ENCODE results near the gene ATP6AP2.
A peak's percentile ranks its signal among the peaks of the same experiment; 100 is the strongest.
"Not testable (repeated sequence)": the region's sequence is repeated elsewhere in the genome, so short reads cannot be mapped to it uniquely, and the experiment has no call there.

The ATP6AP2 gene, protein sequence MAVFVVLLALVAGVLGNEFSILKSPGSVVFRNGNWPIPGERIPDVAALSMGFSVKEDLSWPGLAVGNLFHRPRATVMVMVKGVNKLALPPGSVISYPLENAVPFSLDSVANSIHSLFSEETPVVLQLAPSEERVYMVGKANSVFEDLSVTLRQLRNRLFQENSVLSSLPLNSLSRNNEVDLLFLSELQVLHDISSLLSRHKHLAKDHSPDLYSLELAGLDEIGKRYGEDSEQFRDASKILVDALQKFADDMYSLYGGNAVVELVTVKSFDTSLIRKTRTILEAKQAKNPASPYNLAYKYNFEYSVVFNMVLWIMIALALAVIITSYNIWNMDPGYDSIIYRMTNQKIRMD

GRCh38 chrX:40580537-40581335, at the start of gene ATP6AP2:
Gene ATP6AP2 (plus strand): TSS chrX:40580970. CDS start chrX:40581066, 96 bp downstream.
- peak; percentile 65 for DNase-seq (ENCODE audit: low read depth)

DNA sequence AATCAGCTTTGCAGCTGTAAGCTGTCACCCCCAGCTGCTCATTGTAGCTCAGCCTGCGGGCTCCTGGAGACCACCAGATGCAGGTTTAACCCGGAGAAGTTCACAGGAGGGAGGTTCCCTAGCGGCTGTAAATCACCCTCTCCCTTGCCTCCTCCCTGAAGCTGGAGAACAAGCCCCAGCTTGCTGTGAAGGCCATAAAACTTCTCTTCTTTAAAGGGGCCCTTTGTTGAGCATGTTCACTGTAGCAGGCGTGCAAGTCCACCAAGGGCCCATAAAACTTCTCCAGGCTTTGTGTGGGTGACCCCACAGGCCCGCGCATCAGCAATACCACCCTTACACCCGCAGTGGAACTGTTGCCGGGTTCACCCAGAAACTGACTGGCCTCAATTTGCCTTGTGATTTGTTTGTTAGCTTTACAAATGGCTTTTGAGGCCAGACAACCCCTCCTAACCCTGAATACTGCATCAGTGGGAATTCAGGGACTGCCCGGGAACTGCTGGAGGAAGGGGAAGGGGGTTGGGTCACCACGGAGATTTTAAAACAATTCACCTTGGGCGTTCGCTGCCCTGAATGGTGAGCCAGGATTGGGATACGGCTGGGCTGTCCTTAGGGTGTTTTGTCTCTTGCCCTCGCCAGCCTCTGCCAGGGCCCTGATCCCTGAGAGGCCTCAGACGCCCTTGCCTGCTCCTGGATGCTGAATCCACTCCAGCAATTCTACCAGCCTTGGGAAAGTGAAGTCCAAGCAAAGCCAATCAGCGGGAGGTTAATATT, 49.5 kb upstream of the ATP6AP2 start:
- DNase-seq (ENCODE audit: low read depth) = no peak
- no peak overlapping the region for H3K4me3 ChIP-seq (ENCODE audit: low read depth, low read length)

More at GRCh38 chrX:40580537-40581335, at the start of gene ATP6AP2:
- H3K4me3 ChIP-seq (ENCODE audit: low read depth, low read length) = peak within 1 kb of the TSS; percentile 66

DNA sequence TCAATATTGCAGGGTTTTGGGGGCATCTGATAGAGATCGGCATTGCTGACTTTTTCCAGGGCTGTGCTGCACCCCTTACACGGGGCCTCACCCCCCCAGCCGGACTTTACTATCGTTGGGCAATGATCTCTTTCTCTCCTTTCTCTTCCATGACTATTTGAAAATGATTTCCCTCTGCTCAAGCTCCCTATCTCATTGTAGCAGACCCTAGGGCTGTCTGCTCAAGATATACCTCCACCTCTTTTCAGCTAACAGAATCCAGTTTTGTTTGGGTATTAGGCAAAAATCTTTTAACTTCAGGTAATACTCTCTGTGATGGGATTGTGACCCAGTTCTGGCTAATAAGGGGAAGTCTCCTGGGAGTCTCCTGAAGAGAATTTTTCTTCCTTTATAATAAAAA, 43.5 kb upstream of the ATP6AP2 start:
- DNase-seq (ENCODE audit: low read depth) = no peak
- H3K4me3 ChIP-seq (ENCODE audit: low read depth, low read length) = no peak overlapping the region

DNA sequence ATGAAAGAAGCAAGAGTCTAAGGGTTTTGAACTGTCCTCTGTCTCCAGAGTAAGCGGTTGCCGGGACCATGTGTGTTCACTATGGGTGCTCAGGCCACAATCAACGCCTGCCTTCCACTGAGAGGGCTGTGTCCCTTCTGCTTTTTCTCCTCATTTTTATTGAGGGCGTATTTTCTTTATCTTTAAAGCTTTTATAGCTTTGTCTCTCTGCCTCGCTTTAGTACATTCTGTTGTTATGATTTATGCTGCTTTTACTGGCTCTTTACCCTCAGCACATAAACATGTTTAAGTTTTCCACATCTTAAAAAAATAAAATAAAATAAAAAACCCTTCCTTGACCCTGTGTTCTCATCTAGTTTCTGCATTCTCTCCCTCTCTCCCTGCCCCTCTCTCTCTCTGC, 42.4 kb upstream of the ATP6AP2 start:
- DNase-seq (ENCODE audit: low read depth) = no peak
- H3K4me3 ChIP-seq (ENCODE audit: low read depth, low read length) = no peak overlapping the region

DNA sequence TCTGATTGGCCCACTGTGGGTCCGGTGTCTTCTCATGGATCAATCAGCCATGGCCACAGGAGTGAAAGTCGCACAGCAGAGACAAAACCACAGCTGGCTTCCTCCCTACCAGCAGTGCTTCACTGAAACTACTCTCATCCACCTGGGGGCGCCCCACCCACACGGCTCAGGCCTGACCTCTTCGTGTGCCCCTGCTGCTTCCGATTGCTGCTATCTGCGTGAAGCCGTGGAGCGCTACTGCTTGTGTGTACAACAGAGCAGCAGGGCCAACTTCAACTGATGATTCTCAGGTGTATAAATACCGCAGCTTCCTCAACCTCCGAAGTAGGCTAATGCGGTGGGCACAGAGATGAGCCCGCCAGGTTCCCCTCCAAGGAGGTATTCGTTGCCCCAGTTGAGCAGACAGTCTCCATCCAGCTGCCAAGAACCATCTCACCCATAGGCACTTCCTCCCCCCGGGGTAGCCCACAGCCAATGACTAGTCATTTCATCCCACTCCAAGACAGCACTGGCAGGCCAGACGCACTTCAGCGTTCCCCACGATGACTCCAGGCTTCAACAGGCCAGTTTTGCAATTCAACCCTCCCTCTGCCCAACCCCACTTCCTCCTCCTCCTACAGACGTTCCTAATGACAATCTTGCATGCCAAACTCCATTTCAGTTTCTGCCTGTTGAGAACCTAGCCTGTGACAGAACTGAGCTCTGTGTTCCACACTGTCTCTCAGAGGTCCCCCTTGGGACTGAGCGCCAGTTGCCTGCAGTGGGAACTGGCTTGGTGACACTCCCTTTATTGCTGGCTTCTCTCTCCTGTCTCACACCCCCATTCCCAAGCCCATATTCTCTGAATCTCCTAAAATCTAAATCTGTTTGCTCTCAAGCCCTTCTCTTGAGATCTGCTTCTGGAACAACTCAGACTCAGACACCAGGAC, 41.3 kb upstream of the ATP6AP2 start:
- peak; percentile 31 for DNase-seq (ENCODE audit: low read depth)
- H3K4me3 ChIP-seq (ENCODE audit: low read depth, low read length) = no peak overlapping the region

GRCh38 chrX:40542208-40542607, 38.6 kb upstream of the ATP6AP2 start:
- no peak overlapping the region for H3K4me3 ChIP-seq (ENCODE audit: low read depth, low read length)
- no peak for DNase-seq (ENCODE audit: low read depth)

DNA sequence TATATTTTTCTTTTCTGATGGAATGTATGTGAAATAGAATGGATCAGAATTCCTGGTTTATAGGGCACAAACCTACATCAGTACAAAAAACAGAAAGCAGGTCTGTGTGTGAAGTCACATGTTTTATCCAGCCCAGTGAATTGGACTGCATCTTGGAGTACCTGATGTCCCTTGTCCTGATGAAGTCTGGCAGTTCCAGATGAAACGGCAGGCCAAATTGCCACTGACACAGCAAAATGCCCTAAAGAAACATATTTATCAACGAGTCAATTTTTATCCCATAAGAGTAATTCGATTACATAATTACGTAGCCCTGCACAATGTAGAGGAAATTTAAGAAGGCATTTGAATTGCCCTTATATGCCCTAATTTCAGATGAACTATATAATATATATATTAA, 37.8 kb upstream of the ATP6AP2 start:
- no peak for DNase-seq (ENCODE audit: low read depth)
- no peak overlapping the region for H3K4me3 ChIP-seq (ENCODE audit: low read depth, low read length)

GRCh38 chrX:40543661-40544328, 37.0 kb upstream of the ATP6AP2 start:
- no peak overlapping the region for H3K4me3 ChIP-seq (ENCODE audit: low read depth, low read length)
- no peak for DNase-seq (ENCODE audit: low read depth)

GRCh38 chrX:40544343-40545266, 36.2 kb upstream of the ATP6AP2 start:
- DNase-seq (ENCODE audit: low read depth) = peak; percentile 11
- H3K4me3 ChIP-seq (ENCODE audit: low read depth, low read length) = no peak overlapping the region

DNA sequence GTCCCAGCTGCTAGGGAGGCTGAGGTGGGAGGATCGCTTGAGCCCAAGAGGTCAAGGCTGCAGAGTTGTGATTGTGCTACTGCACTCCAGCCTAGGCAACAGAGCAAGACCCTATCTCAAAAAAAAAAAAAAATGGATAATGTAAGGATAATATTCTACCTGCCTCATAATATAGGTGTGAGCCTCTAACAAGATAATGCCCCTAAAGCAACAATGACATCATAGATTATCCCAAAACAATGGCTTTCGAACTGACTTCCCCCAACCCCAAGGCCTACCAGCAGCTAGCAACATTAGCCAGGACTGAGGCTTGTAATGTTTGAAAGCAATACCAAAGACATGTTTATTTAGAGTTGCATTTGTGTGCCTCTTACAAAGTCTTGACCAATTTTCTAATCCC, 33.9 kb upstream of the ATP6AP2 start:
- no peak for DNase-seq (ENCODE audit: low read depth)
- H3K4me3 ChIP-seq (ENCODE audit: low read depth, low read length) = no peak overlapping the region

- no peak for DNase-seq (ENCODE audit: low read depth)
- no peak overlapping the region for H3K4me3 ChIP-seq (ENCODE audit: low read depth, low read length)
Measured at GRCh38 chrX:40550066-40550465, 30.7 kb upstream of the ATP6AP2 start.

GRCh38 chrX:40552768-40553167, 28.0 kb upstream of the ATP6AP2 start:
- DNase-seq (ENCODE audit: low read depth) = no peak
- no peak overlapping the region for H3K4me3 ChIP-seq (ENCODE audit: low read depth, low read length)

- DNase-seq (ENCODE audit: low read depth) = no peak
- no peak overlapping the region for H3K4me3 ChIP-seq (ENCODE audit: low read depth, low read length)
Measured at GRCh38 chrX:40558590-40558989, 22.2 kb upstream of the ATP6AP2 start.

- H3K4me3 ChIP-seq (ENCODE audit: low read depth, low read length) = no peak overlapping the region
- no peak for DNase-seq (ENCODE audit: low read depth)
Measured at GRCh38 chrX:40563784-40564183, 17.0 kb upstream of the ATP6AP2 start.

DNA sequence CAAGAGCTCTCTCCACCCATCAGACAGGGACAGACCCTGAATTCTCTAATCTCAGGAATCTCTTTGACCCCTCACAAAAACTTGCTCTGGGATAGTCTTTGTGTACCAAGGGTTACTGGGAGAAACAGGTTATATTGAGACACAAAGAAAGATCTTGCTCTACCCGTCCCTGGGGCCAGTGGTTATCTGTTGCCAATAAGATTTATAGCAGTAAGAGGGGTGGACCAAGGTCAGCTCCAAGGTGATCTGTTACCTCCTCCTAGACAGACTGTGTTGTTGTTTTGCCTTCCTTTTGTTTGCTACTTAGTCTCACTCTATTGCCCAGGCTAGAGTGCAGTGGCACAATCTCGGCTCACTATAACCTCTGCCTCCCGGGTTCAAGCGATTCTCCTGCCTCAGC, 16.3 kb upstream of the ATP6AP2 start:
- DNase-seq (ENCODE audit: low read depth) = no peak
- no peak overlapping the region for H3K4me3 ChIP-seq (ENCODE audit: low read depth, low read length)

- H3K4me3 ChIP-seq (ENCODE audit: low read depth, low read length) = no peak overlapping the region
- DNase-seq (ENCODE audit: low read depth) = no peak
Measured at GRCh38 chrX:40570346-40571093, 10.2 kb upstream of the ATP6AP2 start.

DNA sequence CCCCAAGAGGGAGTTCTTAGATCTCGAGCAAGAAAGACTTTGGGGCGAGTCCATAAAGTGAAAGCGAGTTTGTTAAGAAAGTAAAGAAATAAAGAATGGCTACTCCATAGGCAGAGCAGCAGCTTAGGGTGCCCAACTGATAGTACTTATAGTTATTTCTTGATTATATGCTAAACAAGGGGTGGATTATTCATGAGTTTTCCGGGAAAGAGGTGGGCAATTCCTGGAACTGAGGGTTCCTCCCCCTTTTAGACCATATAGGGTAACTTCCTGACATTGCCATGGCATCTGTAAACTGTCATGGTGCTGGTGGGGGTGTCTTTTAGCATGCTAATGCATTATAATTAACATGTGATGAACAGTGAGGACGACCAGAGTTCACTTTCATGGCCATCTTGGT, 9.6 kb upstream of the ATP6AP2 start:
- DNase-seq (ENCODE audit: low read depth) = not testable (repeated sequence)

More for the DNA sequence above, 9.6 kb upstream of the ATP6AP2 start:
- H3K4me3 ChIP-seq (ENCODE audit: low read depth, low read length) = not testable (repeated sequence)

Measured in skeletal muscle cell (primary cell).